Peyer's patch (tissue), 4 donors: ENCODE data around the gene SLC7A6. TPM values are rescaled to one million over a fixed set of nuclear protein-coding genes. Genes with fewer than 3 reads are reported as not detected.

Experiments used
- DNase-seq, 3 donors: peaks; one replicate each; pipeline ENCODE4 v3.0.0-alpha.2; 2017 to 2019
- H3K27ac ChIP-seq, 4 donors: fragments of 200-600 bp; sonication (generic); one replicate each; pipeline ENCODE4 v1.5.1; 2016 to 2019
- H3K27me3 ChIP-seq, 2 donors: fragments of 200-600 bp; sonication (generic); one replicate each; pipeline ENCODE4 v1.5.1; 2019
- H3K36me3 ChIP-seq, 3 donors: fragments of 200-600 bp; sonication (generic); one replicate each; pipeline ENCODE4 v1.5.1; 2016 to 2019
- H3K4me1 ChIP-seq, 4 donors: fragments of 200-600 bp; sonication (generic); one replicate each; pipeline ENCODE4 v1.5.1; 2016 to 2019
- H3K4me3 ChIP-seq, 4 donors: fragments of 200-600 bp; sonication (generic); 1 replicate in 3 of 4; 2 replicates in 1 of 4; pipeline ENCODE4 v1.5.1; 2016 to 2019; ENCODE audit warnings: mild to moderate bottlenecking in 1 of 4
- H3K9me3 ChIP-seq, 4 donors: fragments of 200-600 bp; sonication (generic); one replicate each; pipeline ENCODE4 v1.5.1; 2016 to 2019; ENCODE audit warnings: mild to moderate bottlenecking in 1 of 4
- CTCF ChIP-seq, 6 experiments: fragments of 450-650 bp in 4 of 6; fragments of 200-600 bp in 2 of 6; sonication (generic) in 1 of 6; IDR thresholded peaks; one replicate each; pipeline ENCODE4 v1.5.1; 2017 to 2019; ENCODE audit warnings: antibody characterized with exemption in 6 of 6, mild to moderate bottlenecking in 3 of 6, moderate library complexity in 1 of 6
- POLR2A ChIP-seq, 2 donors: fragments of 450-650 bp; IDR thresholded peaks; one replicate each; pipeline ENCODE4 v1.5.1; 2017; ENCODE audit warnings: antibody characterized with exemption in 2 of 2, mild to moderate bottlenecking in 2 of 2, moderate library complexity in 2 of 2
- total RNA-seq, 4 donors: library from RNA; depleted of rRNA; stranded (reverse); fragments of >200 nt; gene quantifications; one replicate each; pipeline ENCODE4 v1.1.0, GENCODE V29; 2016

The SLC7A6 gene
- total RNA-seq, 4 donors from 2014 or later, result 19.9 to 83.3 (median 46.4) TPM

DNA sequence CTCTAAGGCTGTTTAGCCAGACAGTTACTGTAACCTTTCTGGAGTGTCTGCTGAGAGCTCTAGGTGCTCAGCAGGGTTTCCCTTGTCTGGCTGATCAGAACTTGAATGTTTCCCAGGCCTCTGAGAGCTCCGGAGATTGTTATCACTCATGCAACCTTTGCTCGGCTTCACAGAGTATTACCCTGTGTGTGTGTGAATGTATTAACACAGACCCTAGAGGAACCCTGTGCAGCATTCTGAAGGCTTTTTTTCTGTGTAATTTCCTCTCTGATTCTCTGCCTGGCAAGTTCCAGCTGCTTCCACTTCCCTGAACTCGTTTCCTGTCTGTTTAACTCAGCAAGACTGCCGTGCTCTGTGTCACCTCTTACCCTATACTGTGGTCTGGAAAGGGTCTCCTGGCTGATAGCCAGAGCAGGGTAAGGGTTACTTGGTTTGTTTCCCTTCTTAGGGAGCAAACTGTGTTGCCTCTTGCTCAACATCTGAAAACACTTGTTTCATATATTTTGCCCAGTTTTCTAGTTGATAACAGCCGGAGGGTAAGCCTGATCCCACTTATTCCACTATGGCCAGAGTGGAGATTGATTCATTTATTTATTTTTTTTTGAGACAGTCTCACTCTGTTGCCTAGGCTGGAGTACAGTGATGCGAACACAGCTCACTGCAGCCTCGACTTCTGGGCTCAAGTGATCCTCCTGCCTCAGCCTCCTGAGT is 68.2 kb downstream of the SLC7A6 start:
- Histone ChIP-seq H3K4me1 (peaks cover 0 to 26% (median 0%) of the 10 kb centered on the region in 4 donors), H3K4me3 (no peak overlapping the region), H3K27ac (peak overlapping the region in 3 of 4 donors; percentile 8 to 66 (median 63)), H3K36me3 (peaks cover 0 to 2% (median 0%) of the 10 kb centered on the region in 3 donors), H3K27me3 (no peaks in the 10 kb centered on the region), H3K9me3 (no peaks in the 10 kb centered on the region)
- DNase-seq, result peak in 1 of 3 donors; percentile 54
- TF ChIP-seq POLR2A (IDR thresholded peaks at IDR 0.05) (no peak), CTCF (IDR thresholded peaks at IDR 0.05) (no peak)

GRCh38 chr16:68335175-68335574 is 70.8 kb downstream of the SLC7A6 start:
- Histone ChIP-seq H3K36me3 (peaks cover 0 to 28% (median 0%) of the 10 kb centered on the region in 3 donors), H3K27ac (no peak overlapping the region), H3K9me3 (no peaks in the 10 kb centered on the region), H3K27me3 (no peaks in the 10 kb centered on the region), H3K4me3 (no peak overlapping the region), H3K4me1 (peaks cover 0 to 26% (median 0%) of the 10 kb centered on the region in 4 donors)
- no peak for TF ChIP-seq CTCF (IDR thresholded peaks at IDR 0.05)
- TF ChIP-seq POLR2A (IDR thresholded peaks at IDR 0.05), result no peak
- no peak for DNase-seq

DNA sequence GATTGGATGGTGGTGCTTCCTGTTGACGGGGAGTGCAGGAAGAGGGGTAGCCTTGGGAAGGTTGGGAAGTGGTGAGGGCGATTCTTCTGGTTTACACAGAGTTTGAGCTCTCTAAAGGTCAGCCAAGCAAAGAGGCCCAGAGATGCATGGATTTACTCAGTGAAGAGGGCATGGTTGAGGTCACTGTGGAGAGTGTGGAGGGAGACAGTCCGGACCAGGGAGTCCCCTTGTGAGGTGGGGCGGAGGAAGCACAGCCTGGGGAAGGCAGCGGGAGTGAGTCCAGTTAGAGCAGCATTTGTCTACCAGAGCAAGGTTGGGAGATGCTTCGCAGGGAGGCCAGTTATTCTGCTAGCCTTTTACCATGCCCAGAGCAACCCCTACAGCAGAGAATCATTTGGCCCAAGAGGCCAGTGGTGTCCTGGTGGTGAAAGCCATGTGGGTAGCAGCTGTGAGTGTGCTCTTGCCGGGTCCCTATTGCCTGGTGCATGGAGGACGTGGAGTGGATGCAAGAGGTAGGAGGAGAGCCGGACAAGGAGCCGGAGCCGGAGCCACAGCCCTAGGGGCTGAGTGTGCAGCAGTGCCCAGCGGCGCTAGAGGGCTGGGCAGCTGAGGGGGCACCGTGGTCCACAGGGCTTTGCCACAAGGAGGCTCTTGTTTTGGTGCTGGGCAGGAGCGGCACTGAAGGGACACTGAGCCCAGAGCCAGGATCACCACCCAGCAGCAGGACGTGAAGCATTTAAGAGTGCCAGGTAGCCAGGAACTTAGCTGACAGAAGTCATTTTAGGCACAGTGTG is 74.2 kb downstream of the SLC7A6 start:
- DNase-seq, result no peak
- TF ChIP-seq POLR2A (IDR thresholded peaks at IDR 0.05), result no peak
- no peak for TF ChIP-seq CTCF (IDR thresholded peaks at IDR 0.05)
- H3K36me3 ChIP-seq, result peaks cover 0 to 62% (median 0%) of the 10 kb centered on the region in 3 donors

GRCh38 chr16:68339214-68339613 is 74.9 kb downstream of the SLC7A6 start:
- DNase-seq, result no peak
- TF ChIP-seq CTCF (IDR thresholded peaks at IDR 0.05), result no peak
- H3K36me3 ChIP-seq, result peaks cover 0 to 66% (median 0%) of the 10 kb centered on the region in 3 donors
- no peaks in the 10 kb centered on the region for H3K4me1 ChIP-seq
- H3K27ac ChIP-seq, result no peak overlapping the region
- H3K4me3 ChIP-seq, result no peak overlapping the region
- H3K27me3 ChIP-seq, result no peaks in the 10 kb centered on the region
- H3K9me3 ChIP-seq, result no peaks in the 10 kb centered on the region

More for the DNA sequence above, 74.2 kb downstream of the SLC7A6 start:
- Histone ChIP-seq H3K4me1 (peaks cover 0 to 4% (median 0%) of the 10 kb centered on the region in 4 donors), H3K27me3 (no peaks in the 10 kb centered on the region), H3K9me3 (no peaks in the 10 kb centered on the region), H3K27ac (no peak overlapping the region), H3K4me3 (no peak overlapping the region)

GRCh38 chr16:68342620-68343019 is 78.3 kb downstream of the SLC7A6 start:
- no peaks in the 10 kb centered on the region for H3K27me3 ChIP-seq
- no peak overlapping the region for H3K4me3 ChIP-seq
- DNase-seq, result no peak
- no peak overlapping the region for H3K27ac ChIP-seq
- H3K4me1 ChIP-seq, result no peaks in the 10 kb centered on the region
- TF ChIP-seq CTCF (IDR thresholded peaks at IDR 0.05) (no peak), POLR2A (IDR thresholded peaks at IDR 0.05) (no peak)
- H3K9me3 ChIP-seq, result no peaks in the 10 kb centered on the region
- peaks cover 0 to 86% (median 0%) of the 10 kb centered on the region in 3 donors for H3K36me3 ChIP-seq
